Psoas muscle (tissue), 8 donors: Measurements from ENCODE around the gene ARHGAP42. TPM values are rescaled to one million over a fixed set of nuclear protein-coding genes. Genes with fewer than 3 reads are reported as not detected.

Experiments
- ATAC-seq, 4 donors: fragments of 200-7000 bp; cut with Tn5 transposase; one replicate each; pipeline ENCODE4 v1.9.1; 2020; ENCODE audit warnings: moderate library complexity in 3 of 4, mild to moderate bottlenecking in 2 of 4
- DNase-seq, 2 donors: peaks; one replicate each; pipeline ENCODE4 v3.0.0-alpha.2; 2020
- H3K27ac ChIP-seq: fragments of 200-600 bp; one replicate; pipeline ENCODE4 v1.8.0; 2022
- H3K27me3 ChIP-seq, 3 donors: fragments of 200-600 bp in 1 of 3; one replicate each; pipeline versions ENCODE4 v1.6.1 to v1.8.0; 2013 to 2022; ENCODE audit warnings: low read length in 2 of 3, mild to moderate bottlenecking in 2 of 3, moderate library complexity in 1 of 3; ENCODE audit not compliant: insufficient read depth in 3 of 3
- H3K36me3 ChIP-seq, 2 donors: fragments of 200-600 bp in 1 of 2; one replicate each; pipeline versions ENCODE4 v1.6.1 to v1.8.0; 2013 to 2022; ENCODE audit warnings: low read depth in 1 of 2, mild to moderate bottlenecking in 1 of 2, moderate library complexity in 1 of 2; ENCODE audit not compliant: insufficient read depth in 1 of 2
- H3K4me1 ChIP-seq: fragments of 200-600 bp; one replicate; pipeline ENCODE4 v1.8.0; 2022
- H3K4me3 ChIP-seq: fragments of 200-600 bp; one replicate; pipeline ENCODE4 v1.8.0; 2022; ENCODE audit warnings: mild to moderate bottlenecking
- H3K9me3 ChIP-seq: fragments of 200-600 bp; one replicate; pipeline ENCODE4 v1.8.0; 2022
- WGBS, 3 donors: extraction: QIAGEN DNeasy Blood & Tissue Kit; methylation state at CpG; one replicate each; pipeline versions ENCODE4 v1.1.6 to v1.1.7; 2013; 5-methylcytosine and 5-hydroxymethylcytosine counted together
- intact Hi-C, 2 donors: fragments of 100-400 bp; cut with DNase I; formaldehyde crosslinking; loops; one replicate each; pipeline versions ENCODE4 v1.11.0 to v1.14.2; 2022
- polyA plus RNA-seq, 3 donors: library from polyadenylated mRNA; stranded (reverse); fragments of 200-250 nt; gene quantifications; one replicate each; pipeline ENCODE4 v1.2.3, GENCODE V29; 2013
- total RNA-seq, 4 donors: library from RNA; stranded (reverse); fragmentation: NEBNext Ultra II Directional in 2 of 4; extraction: Animal tissue kit (Norgen Biotek cat#: 25700) in 2 of 4; gene quantifications; one replicate each; pipeline versions ENCODE4 v1.2.1 to v1.2.4, GENCODE V29; 2021 to 2023
- TF ChIP-seq, protein P1 (sequence below): fragments of 200-600 bp; IDR thresholded peaks from one replicate; pipeline ENCODE4 v1.8.0; 2022; ENCODE audit warnings: antibody characterized with exemption
- donor health status: healthy with polysubstance abuse.
- donor health status: DM: no; HTN: no; CAD: no; lungs with moderate emphysema.
- donor health status: Bipolar disorder and iron deficiency.
- donor health status: healthy.
- donor health status: DM: yes; HTN: yes; CAD: no.
- donor health status: DM: no; HTN: no; CAD: no.
- donor health status: DM: no; HTN: no; CAD: no.
- donor health status: DM: yes; HTN: yes; CAD: no.

Gene ARHGAP42
- total and polyA plus RNA-seq, 7 donors: 3.8 to 12.3 (median 7.2) TPM

DNA sequence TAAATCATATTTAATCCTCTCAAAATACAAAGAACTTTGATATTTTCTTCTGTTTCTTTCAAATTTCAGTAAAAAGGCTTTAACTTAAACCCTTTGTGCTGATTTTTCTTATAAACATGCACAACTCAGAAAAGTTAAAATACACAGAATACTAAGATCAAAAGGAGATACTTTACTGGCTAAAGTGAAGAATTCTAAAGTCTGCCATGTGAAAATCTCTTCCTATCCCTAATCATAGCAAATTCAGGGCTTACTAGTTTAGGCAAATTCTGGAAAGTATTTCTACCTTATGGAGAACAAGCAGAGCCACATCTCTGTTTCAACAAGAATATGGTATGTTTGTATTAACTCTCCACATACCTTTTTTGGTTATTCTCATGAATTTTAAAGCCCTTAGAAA lies 345.9 kb downstream of the ARHGAP42 start:
- H3K4me3 ChIP-seq: no peak overlapping the region
- H3K9me3 ChIP-seq: no peaks in the 10 kb centered on the region
- H3K27ac ChIP-seq: no peak overlapping the region
- no peaks in the 10 kb centered on the region for H3K27me3 ChIP-seq
- TF ChIP-seq, protein P1, sequence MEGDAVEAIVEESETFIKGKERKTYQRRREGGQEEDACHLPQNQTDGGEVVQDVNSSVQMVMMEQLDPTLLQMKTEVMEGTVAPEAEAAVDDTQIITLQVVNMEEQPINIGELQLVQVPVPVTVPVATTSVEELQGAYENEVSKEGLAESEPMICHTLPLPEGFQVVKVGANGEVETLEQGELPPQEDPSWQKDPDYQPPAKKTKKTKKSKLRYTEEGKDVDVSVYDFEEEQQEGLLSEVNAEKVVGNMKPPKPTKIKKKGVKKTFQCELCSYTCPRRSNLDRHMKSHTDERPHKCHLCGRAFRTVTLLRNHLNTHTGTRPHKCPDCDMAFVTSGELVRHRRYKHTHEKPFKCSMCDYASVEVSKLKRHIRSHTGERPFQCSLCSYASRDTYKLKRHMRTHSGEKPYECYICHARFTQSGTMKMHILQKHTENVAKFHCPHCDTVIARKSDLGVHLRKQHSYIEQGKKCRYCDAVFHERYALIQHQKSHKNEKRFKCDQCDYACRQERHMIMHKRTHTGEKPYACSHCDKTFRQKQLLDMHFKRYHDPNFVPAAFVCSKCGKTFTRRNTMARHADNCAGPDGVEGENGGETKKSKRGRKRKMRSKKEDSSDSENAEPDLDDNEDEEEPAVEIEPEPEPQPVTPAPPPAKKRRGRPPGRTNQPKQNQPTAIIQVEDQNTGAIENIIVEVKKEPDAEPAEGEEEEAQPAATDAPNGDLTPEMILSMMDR: no peak
- no peaks in the 10 kb centered on the region for H3K4me1 ChIP-seq
- H3K36me3 ChIP-seq: no peaks in the 10 kb centered on the region
- intact Hi-C loops: no loop called here
- ATAC-seq: no peak
- DNase-seq: no peak

DNA sequence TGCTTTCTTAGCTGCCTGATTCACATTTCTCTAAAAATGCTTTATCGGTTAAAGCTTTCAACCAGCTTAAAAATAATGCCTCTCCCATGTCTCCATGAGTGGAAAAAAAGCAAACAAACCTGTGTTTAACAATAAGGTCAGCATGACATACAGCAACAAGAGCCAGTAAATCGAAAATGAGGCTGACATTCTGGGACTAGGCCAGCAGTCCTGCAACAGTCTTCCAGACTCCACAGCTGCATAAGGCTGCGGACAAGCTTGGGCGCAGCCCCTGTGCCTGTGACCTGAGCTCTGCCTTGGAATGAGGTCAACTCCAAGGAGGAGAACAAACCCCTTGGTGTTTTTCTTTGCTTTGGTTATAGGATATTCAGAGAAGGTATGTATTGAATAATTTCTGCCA lies 347.0 kb downstream of the ARHGAP42 start:
- 21 to 26% (median 22%) methylated on average over 4 of the region's 4 CpGs for WGBS, 3 donors
- peak in 2 of 4 donors; percentile 34 to 67 for ATAC-seq

DNA sequence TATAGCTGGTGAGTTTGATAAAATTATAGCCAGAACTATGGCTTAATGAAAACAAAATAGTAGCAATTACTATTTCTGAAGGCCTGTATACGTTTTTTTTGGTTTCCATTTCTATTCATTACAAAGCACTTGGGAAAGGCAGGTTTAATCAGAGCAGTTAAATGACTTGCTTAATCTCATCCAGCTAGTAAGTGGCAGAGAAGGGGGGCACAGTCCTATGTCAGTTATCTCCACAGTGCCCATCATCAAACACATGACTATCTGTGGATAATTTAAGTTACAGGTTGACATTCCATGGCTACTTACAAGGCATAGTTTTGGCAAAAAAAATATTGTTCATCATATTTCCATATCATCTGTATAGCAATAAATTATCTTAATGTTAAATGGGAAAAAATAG lies 348.8 kb downstream of the ARHGAP42 start:
- TF ChIP-seq, protein P1: no peak
- H3K36me3 ChIP-seq: no peaks in the 10 kb centered on the region
- 74 to 83% (median 78%) methylated on average over 1 of the region's 1 CpG for WGBS, 3 donors
- H3K9me3 ChIP-seq: no peaks in the 10 kb centered on the region
- ATAC-seq (no peak), DNase-seq (no peak)
- intact Hi-C loops: no loop called here
- H3K4me1 ChIP-seq: no peaks in the 10 kb centered on the region
- H3K27me3 ChIP-seq: no peaks in the 10 kb centered on the region
- no peak overlapping the region for H3K27ac ChIP-seq
- H3K4me3 ChIP-seq: no peak overlapping the region

More for the DNA sequence above, 347.0 kb downstream of the ARHGAP42 start:
- Histone ChIP-seq H3K4me1 (no peaks in the 10 kb centered on the region), H3K9me3 (no peaks in the 10 kb centered on the region), H3K27me3 (no peaks in the 10 kb centered on the region), H3K27ac (no peak overlapping the region), H3K4me3 (no peak overlapping the region), H3K36me3 (no peaks in the 10 kb centered on the region)
- intact Hi-C loops: no loop called here
- peak; percentile 16 to 55 for DNase-seq
- TF ChIP-seq, protein P1: no peak
